K562 (cell line): ENCODE results near the gene CIAO3.

ENCODE experiments used
- EZH2 ChIP-seq: IDR thresholded peaks from 2 replicates; pipeline ENCODE4 v1.6.1; 2012; ENCODE audit warnings: low read depth, mild to moderate bottlenecking, inconsistent platforms, low read length, borderline replicate concordance
- FOXM1 ChIP-seq, 2 experiments: fragments of 450-650 bp in 1 of 2; sonication (generic) in 1 of 2; formaldehyde crosslinking in 1 of 2; IDR thresholded peaks; 2 replicates each; pipeline versions ENCODE4 v1.6.1 to v1.9.0; 2017 to 2022; ENCODE audit warnings: low read depth in 2 of 2, mild to moderate bottlenecking in 2 of 2, missing genetic modification reagents in 1 of 2, moderate library complexity in 1 of 2
- GABPA ChIP-seq: fragments of 200-800 bp; sonication (Bioruptor generic); conservative IDR thresholded peaks from 2 replicates; pipeline ENCODE4 v1.6.1; 2016; ENCODE audit warnings: low read depth, missing genetic modification characterization, missing compliant biosample characterization
- HCFC1 ChIP-seq: IDR thresholded peaks from 2 replicates; pipeline ENCODE4 v1.6.1; 2012; ENCODE audit warnings: low read depth, low read length, improper control_type of control experiment
- HDAC2 ChIP-seq: fragments of 450-650 bp; IDR thresholded peaks from 2 replicates; pipeline ENCODE4 v1.6.1; 2016; ENCODE audit warnings: mild to moderate bottlenecking
- MXI1 ChIP-seq: IDR thresholded peaks from 2 replicates; pipeline ENCODE4 v1.6.1; 2011; ENCODE audit warnings: low read depth, mild to moderate bottlenecking, improper control_type of control experiment, low read length
- POLR3G ChIP-seq: IDR thresholded peaks from 2 replicates; pipeline ENCODE4 v1.6.1; 2011; ENCODE audit not compliant: insufficient read length, insufficient replicate concordance; ENCODE audit errors: extremely low read depth
- RBM22 ChIP-seq: fragments of 200-400 bp; formaldehyde crosslinking; IDR thresholded peaks from 2 replicates; pipeline ENCODE4 v1.6.1; 2018; ENCODE audit warnings: low read length, low read depth; ENCODE audit not compliant: poor library complexity, severe bottlenecking
- RBM25 ChIP-seq: fragments of 200-400 bp; formaldehyde crosslinking; IDR thresholded peaks from 2 replicates; pipeline ENCODE4 v1.6.1; 2018; ENCODE audit warnings: low read length, low read depth, moderate library complexity; ENCODE audit not compliant: severe bottlenecking
- TOE1 ChIP-seq, 2 experiments: fragments of 450-650 bp in 1 of 2; sonication (generic) in 1 of 2; formaldehyde crosslinking in 1 of 2; IDR thresholded peaks; 2 replicates each; pipeline versions ENCODE4 v1.7.1 to v1.8.0; 2016 to 2022; ENCODE audit warnings: borderline replicate concordance in 2 of 2, mild to moderate bottlenecking in 2 of 2, antibody characterized with exemption in 1 of 2, inconsistent platforms in 1 of 2, low read depth in 1 of 2, missing genetic modification reagents in 1 of 2, moderate library complexity in 1 of 2
- ZNF143 ChIP-seq: sonication (generic); formaldehyde crosslinking; IDR thresholded peaks from 2 replicates; pipeline ENCODE4 v1.9.0; 2022; ENCODE audit warnings: mild to moderate bottlenecking, missing genetic modification reagents
- TF ChIP-seq, protein P1 (sequence below), 3 experiments: IDR thresholded peaks in 2 of 3; conservative IDR thresholded peaks in 1 of 3; 2 replicates each; pipeline ENCODE4 v1.5.1; 2011 to 2012; ENCODE audit warnings: low read length in 3 of 3, mild to moderate bottlenecking in 3 of 3, control low read depth in 2 of 3, improper control_type of control experiment in 1 of 3, inconsistent platforms in 1 of 3, low read depth in 1 of 3, mixed read lengths in 1 of 3, moderate library complexity in 1 of 3; ENCODE audit not compliant: insufficient read depth in 2 of 3

DNA sequence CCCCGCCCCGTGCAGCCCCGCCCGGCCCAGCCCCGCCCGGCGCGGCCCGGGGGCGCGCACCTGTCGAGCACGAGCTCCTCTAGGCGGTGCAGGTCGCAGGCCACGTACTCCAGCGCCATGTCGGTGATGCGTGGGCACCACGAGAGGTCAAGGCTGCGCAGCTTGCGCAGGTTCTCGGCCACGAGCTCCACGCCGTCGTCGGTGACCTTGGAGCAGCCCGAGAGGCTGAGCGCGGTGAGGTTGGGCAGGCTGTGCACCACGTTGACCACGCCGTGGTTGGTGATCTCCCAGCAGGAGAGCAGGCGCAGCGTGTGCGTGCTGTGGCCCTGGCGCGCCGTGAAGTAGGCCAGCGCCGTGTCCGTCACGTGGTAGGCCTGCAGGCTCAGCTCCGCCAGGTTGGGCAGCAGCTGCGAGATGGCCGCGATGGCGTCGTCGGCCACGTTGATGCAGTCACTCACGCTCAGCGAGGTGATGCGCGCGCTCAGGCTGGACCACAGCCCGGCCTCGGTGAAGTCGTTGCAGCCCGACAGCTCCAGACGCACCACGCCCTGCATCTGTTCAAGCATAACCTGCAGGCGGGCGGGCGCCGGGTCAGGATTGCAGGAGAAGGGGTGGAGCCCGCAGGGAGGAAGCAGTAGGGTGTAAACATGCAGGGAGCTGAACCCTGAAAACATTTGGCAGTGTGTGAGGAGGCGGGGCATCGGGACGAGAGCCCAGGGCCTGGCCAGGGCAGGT lies 45.3 kb downstream of the CIAO3 start:
- no peak for TF ChIP-seq RBM25
- 0 out of 2 replicates have a peak, but pooled peaks have one; percentile 32 for TF ChIP-seq GABPA
- no peak for TF ChIP-seq MXI1
- TF ChIP-seq, protein P1, sequence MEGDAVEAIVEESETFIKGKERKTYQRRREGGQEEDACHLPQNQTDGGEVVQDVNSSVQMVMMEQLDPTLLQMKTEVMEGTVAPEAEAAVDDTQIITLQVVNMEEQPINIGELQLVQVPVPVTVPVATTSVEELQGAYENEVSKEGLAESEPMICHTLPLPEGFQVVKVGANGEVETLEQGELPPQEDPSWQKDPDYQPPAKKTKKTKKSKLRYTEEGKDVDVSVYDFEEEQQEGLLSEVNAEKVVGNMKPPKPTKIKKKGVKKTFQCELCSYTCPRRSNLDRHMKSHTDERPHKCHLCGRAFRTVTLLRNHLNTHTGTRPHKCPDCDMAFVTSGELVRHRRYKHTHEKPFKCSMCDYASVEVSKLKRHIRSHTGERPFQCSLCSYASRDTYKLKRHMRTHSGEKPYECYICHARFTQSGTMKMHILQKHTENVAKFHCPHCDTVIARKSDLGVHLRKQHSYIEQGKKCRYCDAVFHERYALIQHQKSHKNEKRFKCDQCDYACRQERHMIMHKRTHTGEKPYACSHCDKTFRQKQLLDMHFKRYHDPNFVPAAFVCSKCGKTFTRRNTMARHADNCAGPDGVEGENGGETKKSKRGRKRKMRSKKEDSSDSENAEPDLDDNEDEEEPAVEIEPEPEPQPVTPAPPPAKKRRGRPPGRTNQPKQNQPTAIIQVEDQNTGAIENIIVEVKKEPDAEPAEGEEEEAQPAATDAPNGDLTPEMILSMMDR (IDR thresholded peaks at IDR 0.05 in 2 of 3, conservative IDR thresholded peaks at IDR 0.05 in 1 of 3; ENCODE audit: insufficient read depth in 2 of 3, low read depth in 1 of 3, low read length in 3 of 3): no peak
- TF ChIP-seq RBM22: no peak
- no peak for TF ChIP-seq POLR3G
- no peak for TF ChIP-seq HDAC2
- TF ChIP-seq FOXM1 (IDR thresholded peaks at IDR 0.05; ENCODE audit: low read depth): no peak
- 0 out of 2 replicates have a peak, but pooled peaks have one; percentile 48 for TF ChIP-seq FOXM1 (CRISPR knock-in tag; IDR thresholded peaks at IDR 0.05; ENCODE audit: low read depth)
- no peak for TF ChIP-seq EZH2
- peak; percentile 66; the same call in 1 of the 2 replicates for TF ChIP-seq TOE1 (IDR thresholded peaks at IDR 0.05; ENCODE audit: borderline replicate concordance)
- TF ChIP-seq TOE1 (CRISPR knock-in tag; IDR thresholded peaks at IDR 0.05; ENCODE audit: borderline replicate concordance, low read depth): peak; percentile 89; the same call in 1 of the 2 replicates
- peak; percentile 57 for TF ChIP-seq ZNF143
- no peak; the same call in 1 of the 2 replicates for TF ChIP-seq HCFC1
